A549 (cell line): Measurements from ENCODE around the gene CDR2. TPM values are rescaled to one million over a fixed set of nuclear protein-coding genes. Genes with fewer than 3 reads are reported as not detected.

Source experiments
- ATAC-seq, 2 experiments: fragments of 200-7000 bp in 1 of 2; fragments of >200 bp in 1 of 2; cut with Nextera tagmentation in 1 of 2; cut with Tn5 transposase in 1 of 2; 3 replicates each; pipeline versions ENCODE4 v1.8.0 to v1.9.1; 2018 to 2020; ENCODE audit warnings: mild to moderate bottlenecking in 1 of 2, moderate library complexity in 1 of 2
- CTCF ChIA-PET: fragments of 300-600 bp; sonication (Branson Sonifier 250); formaldehyde crosslinking; extraction: SDS; loops from one replicate; lab custom pipeline; 2021; ENCODE audit warnings: antibody characterized with exemption, inconsistent platforms; lab: Yijun Ruan, JAX
- POLR2A ChIA-PET: fragments of 350-600 bp; formaldehyde crosslinking; extraction: SDS; loops from one replicate; lab custom pipeline; 2021; ENCODE audit warnings: antibody characterized with exemption, inconsistent platforms; lab: Yijun Ruan, JAX
- DNase-seq, 2 experiments: peaks; one replicate each; pipeline versions ENCODE4 v3.0.0 to v3.0.0-alpha.2; 2011 to 2016; ENCODE audit warnings: low read depth in 1 of 2, low spot score in 1 of 2
- FAIRE-seq: peaks from 2 replicates; lab custom pipeline; 2011; peaks lifted over from hg19 to GRCh38; lab: Jason Lieb, UNC
- H3K27ac ChIP-seq, 2 experiments: fragments of >200 bp; sonication (Bioruptor Twin); formaldehyde crosslinking; 3 replicates each; pipeline ENCODE4 v1.5.1; 2016 to 2017
- H3K4me1 ChIP-seq: fragments of >200 bp; sonication (Bioruptor Twin); formaldehyde crosslinking; 3 replicates; pipeline ENCODE4 v1.6.1; 2016
- H3K4me2 ChIP-seq: fragments of >200 bp; sonication (Bioruptor Twin); formaldehyde crosslinking; 3 replicates; pipeline ENCODE4 v1.6.1; 2016
- H3K4me3 ChIP-seq: fragments of >200 bp; sonication (Bioruptor Twin); formaldehyde crosslinking; 3 replicates; pipeline ENCODE4 v1.5.1; 2016
- H3K9me3 ChIP-seq: fragments of >200 bp; sonication (Bioruptor Twin); formaldehyde crosslinking; 3 replicates; pipeline ENCODE4 v1.6.1; 2016
- EHF ChIP-seq: fragments of 250-450 bp; sonication (Bioruptor Pico); IDR thresholded peaks from 2 replicates; pipeline ENCODE4 v1.5.0; 2020; ENCODE audit warnings: mild to moderate bottlenecking
- EHMT2 ChIP-seq: fragments of 200-600 bp; sonication (generic); IDR thresholded peaks from 2 replicates; pipeline ENCODE4 v1.6.1; 2016; ENCODE audit warnings: antibody characterized with exemption, low read depth, mild to moderate bottlenecking, moderate library complexity
- ESRRA ChIP-seq: fragments of 150-350 bp; IDR thresholded peaks from 2 replicates; pipeline ENCODE4 v1.6.1; 2014; ENCODE audit warnings: mild to moderate bottlenecking, low read length, borderline replicate concordance
- FOSB ChIP-seq: fragments of 250-450 bp; sonication (Bioruptor Pico); IDR thresholded peaks from 2 replicates; pipeline ENCODE4 v1.5.0; 2020; ENCODE audit warnings: mild to moderate bottlenecking, moderate library complexity
- FOXS1 ChIP-seq: fragments of 250-450 bp; sonication (Bioruptor Pico); IDR thresholded peaks from 2 replicates; pipeline ENCODE4 v1.5.0; 2020; ENCODE audit warnings: mild to moderate bottlenecking, moderate library complexity
- GATA3 ChIP-seq: IDR thresholded peaks from 2 replicates; pipeline ENCODE4 v1.6.1; 2012; ENCODE audit warnings: borderline replicate concordance
- HDAC2 ChIP-seq: fragments of 200-600 bp; sonication (generic); IDR thresholded peaks from 2 replicates; pipeline ENCODE4 v1.6.1; 2016
- HOXB5 ChIP-seq: fragments of 250-450 bp; sonication (Bioruptor Pico); IDR thresholded peaks from 2 replicates; pipeline ENCODE4 v1.5.0; 2020; ENCODE audit warnings: mild to moderate bottlenecking, moderate library complexity
- JUNB ChIP-seq: fragments of >200 bp; sonication (Bioruptor Twin); formaldehyde crosslinking; IDR thresholded peaks from 2 replicates; pipeline ENCODE4 v1.6.1; 2016
- KDM1A ChIP-seq: fragments of 200-600 bp; sonication (generic); IDR thresholded peaks from 2 replicates; pipeline ENCODE4 v1.6.1; 2016; ENCODE audit warnings: low read depth, mild to moderate bottlenecking
- NPAS2 ChIP-seq: fragments of 250-450 bp; sonication (Bioruptor Pico); IDR thresholded peaks from 2 replicates; pipeline ENCODE4 v1.8.0; 2022; ENCODE audit warnings: mild to moderate bottlenecking, moderate library complexity, borderline replicate concordance
- POLR2AphosphoS2 ChIP-seq: conservative IDR thresholded peaks from 2 replicates; pipeline ENCODE4 v1.6.1; 2012; ENCODE audit warnings: low read length, improper control_type of control experiment, inconsistent platforms
- RCOR1 ChIP-seq: fragments of 150-350 bp; IDR thresholded peaks from 2 replicates; pipeline ENCODE4 v1.6.1; 2014; ENCODE audit warnings: antibody characterized with exemption, low read length, low read depth
- RFX5 ChIP-seq: fragments of 450-650 bp; IDR thresholded peaks from 2 replicates; pipeline ENCODE4 v1.7.1; 2014; ENCODE audit warnings: antibody characterized with exemption, mild to moderate bottlenecking, moderate library complexity
- TP53 ChIP-seq: fragments of 250-450 bp; sonication (Bioruptor Pico); IDR thresholded peaks from 2 replicates; pipeline ENCODE4 v1.5.0; 2021; ENCODE audit warnings: mild to moderate bottlenecking, moderate library complexity
- ZFP36 ChIP-seq: fragments of 450-650 bp; IDR thresholded peaks from 2 replicates; pipeline ENCODE4 v1.6.1; 2014; ENCODE audit warnings: borderline replicate concordance; ENCODE audit not compliant: partially characterized antibody
- ZSCAN20 ChIP-seq: fragments of 250-450 bp; sonication (Bioruptor Pico); IDR thresholded peaks from 2 replicates; pipeline ENCODE4 v1.8.0; 2022; ENCODE audit warnings: mild to moderate bottlenecking, moderate library complexity
- WGBS: methylation state at CpG from one replicate; pipeline ENCODE4 v1.1.6; 2017; ENCODE audit errors: missing lambda C conversion rate; 5-methylcytosine and 5-hydroxymethylcytosine counted together
- polyA plus RNA-seq, 4 experiments: library from polyadenylated mRNA; depleted of rRNA in 3 of 4; stranded (reverse); fragments of >200 nt; fragmentation: RNase III in 1 of 4; extraction: RNeasy Plus Mini Kit Qiagen cat#74134 plus additional on column Dnase treatment in 1 of 4; gene quantifications; 2 replicates in 3 of 4; 3 replicates in 1 of 4; pipeline ENCODE4 v1.2.3, GENCODE V29; 2011 to 2017
- TF ChIP-seq, protein P1 (sequence below): fragments of 150-350 bp; IDR thresholded peaks from 2 replicates; pipeline ENCODE4 v1.6.1; 2014; ENCODE audit warnings: low read depth, mild to moderate bottlenecking, low read length
- TF ChIP-seq, protein P2 (sequence below): IDR thresholded peaks from 2 replicates; pipeline ENCODE4 v1.6.1; 2012
- TF ChIP-seq, protein P3 (sequence below): IDR thresholded peaks from 2 replicates; pipeline ENCODE4 v1.6.1; 2012
- TF ChIP-seq, protein P4 (sequence below): fragments of >200 bp; sonication (Bioruptor Twin); formaldehyde crosslinking; IDR thresholded peaks from 2 replicates; pipeline ENCODE4 v1.6.1; 2016

The CDR2 gene
- polyA plus RNA-seq, 2 of the 4 experiments (the other 2 are of a cell fraction) = 29.3 to 44.3 TPM

DNA sequence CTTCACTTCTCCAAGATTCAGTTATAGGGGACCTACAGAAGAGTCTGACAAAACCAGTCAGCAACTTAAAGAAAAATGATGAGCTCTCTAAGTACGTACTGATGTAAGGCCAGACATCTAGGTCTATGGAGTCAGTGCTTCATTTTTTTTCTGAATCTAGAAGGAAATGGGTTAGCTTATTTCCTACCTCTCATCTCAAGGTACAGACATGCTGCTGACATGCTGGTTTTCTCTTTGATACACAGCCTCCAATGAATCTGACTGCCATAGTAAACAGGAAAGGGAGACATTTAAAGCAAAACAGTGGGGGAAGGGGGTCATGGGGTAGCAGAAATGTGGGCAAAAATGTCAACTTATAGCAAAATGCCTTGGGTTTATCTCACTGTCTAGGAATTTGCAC lies 16.4 kb downstream of the CDR2 start:
- FAIRE-seq (no peak), DNase-seq (no peak), ATAC-seq (no peak)
- ChIA-PET CTCF (interaction anchor here (0.6 to 2.0 kb wide), 5 partner anchors 9 to 1202 kb away, joined by 3 to 5 read pairs (median 4); no protein-coding TSS in a partner anchor), POLR2A (no interaction called here)
- 97% methylated on average over 1 of the region's 1 CpG for WGBS
- Histone ChIP-seq H3K27ac (peak overlapping the region in 1 of 2 experiments; percentile 29; a peak in 2 of 6 replicates), H3K4me1 (peaks cover 43% of the 10 kb centered on the region), H3K4me3 (no peak overlapping the region), H3K9me3 (no peaks in the 10 kb centered on the region), H3K4me2 (no peak overlapping the region)
- TF ChIP-seq ESRRA = no peak
- TF ChIP-seq FOXS1 (CRISPR knock-in tag) = no peak
- TF ChIP-seq EHMT2 = no peak
- TF ChIP-seq TP53 (CRISPR knock-in tag) = no peak
- no peak for TF ChIP-seq JUNB
- no peak for TF ChIP-seq GATA3
- TF ChIP-seq, protein P1, sequence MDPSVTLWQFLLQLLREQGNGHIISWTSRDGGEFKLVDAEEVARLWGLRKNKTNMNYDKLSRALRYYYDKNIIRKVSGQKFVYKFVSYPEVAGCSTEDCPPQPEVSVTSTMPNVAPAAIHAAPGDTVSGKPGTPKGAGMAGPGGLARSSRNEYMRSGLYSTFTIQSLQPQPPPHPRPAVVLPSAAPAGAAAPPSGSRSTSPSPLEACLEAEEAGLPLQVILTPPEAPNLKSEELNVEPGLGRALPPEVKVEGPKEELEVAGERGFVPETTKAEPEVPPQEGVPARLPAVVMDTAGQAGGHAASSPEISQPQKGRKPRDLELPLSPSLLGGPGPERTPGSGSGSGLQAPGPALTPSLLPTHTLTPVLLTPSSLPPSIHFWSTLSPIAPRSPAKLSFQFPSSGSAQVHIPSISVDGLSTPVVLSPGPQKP = no peak
- no peak for TF ChIP-seq ZFP36
- TF ChIP-seq RFX5 = no peak
- TF ChIP-seq, protein P2, sequence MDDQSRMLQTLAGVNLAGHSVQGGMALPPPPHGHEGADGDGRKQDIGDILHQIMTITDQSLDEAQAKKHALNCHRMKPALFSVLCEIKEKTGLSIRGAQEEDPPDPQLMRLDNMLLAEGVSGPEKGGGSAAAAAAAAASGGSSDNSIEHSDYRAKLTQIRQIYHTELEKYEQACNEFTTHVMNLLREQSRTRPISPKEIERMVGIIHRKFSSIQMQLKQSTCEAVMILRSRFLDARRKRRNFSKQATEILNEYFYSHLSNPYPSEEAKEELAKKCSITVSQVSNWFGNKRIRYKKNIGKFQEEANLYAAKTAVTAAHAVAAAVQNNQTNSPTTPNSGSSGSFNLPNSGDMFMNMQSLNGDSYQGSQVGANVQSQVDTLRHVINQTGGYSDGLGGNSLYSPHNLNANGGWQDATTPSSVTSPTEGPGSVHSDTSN = no peak

DNA sequence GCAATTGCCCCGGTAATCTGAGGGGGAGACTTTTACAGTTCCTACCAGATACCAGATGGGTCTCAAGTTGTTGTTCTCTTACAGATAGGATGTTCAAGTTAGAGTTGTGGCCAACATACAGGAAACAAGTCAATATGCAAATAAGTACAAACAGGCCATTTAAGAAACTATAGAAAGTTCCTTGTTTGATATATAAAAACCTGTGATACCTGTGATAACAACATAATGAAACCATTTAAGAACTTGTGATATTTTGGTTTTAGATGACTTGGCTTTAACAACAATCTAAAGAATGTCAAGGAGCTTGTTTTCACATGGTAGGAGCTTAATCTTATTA lies 16.8 kb downstream of the CDR2 start:
- Histone ChIP-seq H3K27ac (peak overlapping the region in 1 of 2 experiments; percentile 8; a peak in 1 of 6 replicates), H3K4me2 (no peak overlapping the region), H3K4me1 (peaks cover 47% of the 10 kb centered on the region), H3K9me3 (no peaks in the 10 kb centered on the region)
- 96% methylated on average over 1 of the region's 1 CpG for WGBS
- CTCF ChIA-PET = interaction anchor here (0.6 to 2.0 kb wide), 6 partner anchors 8 to 1201 kb away, joined by 3 to 5 read pairs (median 4); no protein-coding TSS in a partner anchor
- no peak for DNase-seq
- POLR2A ChIA-PET = interaction anchor here (0.8 kb wide), 1 partner anchor 51 kb away, joined by 7 read pairs; no protein-coding TSS in a partner anchor
- FAIRE-seq = no peak
- TF ChIP-seq GATA3 (no peak), ZFP36 (no peak)
- TF ChIP-seq, all 56 proteins: peak for 0
- no peak overlapping the region for H3K4me3 ChIP-seq
- ATAC-seq = no peak

DNA sequence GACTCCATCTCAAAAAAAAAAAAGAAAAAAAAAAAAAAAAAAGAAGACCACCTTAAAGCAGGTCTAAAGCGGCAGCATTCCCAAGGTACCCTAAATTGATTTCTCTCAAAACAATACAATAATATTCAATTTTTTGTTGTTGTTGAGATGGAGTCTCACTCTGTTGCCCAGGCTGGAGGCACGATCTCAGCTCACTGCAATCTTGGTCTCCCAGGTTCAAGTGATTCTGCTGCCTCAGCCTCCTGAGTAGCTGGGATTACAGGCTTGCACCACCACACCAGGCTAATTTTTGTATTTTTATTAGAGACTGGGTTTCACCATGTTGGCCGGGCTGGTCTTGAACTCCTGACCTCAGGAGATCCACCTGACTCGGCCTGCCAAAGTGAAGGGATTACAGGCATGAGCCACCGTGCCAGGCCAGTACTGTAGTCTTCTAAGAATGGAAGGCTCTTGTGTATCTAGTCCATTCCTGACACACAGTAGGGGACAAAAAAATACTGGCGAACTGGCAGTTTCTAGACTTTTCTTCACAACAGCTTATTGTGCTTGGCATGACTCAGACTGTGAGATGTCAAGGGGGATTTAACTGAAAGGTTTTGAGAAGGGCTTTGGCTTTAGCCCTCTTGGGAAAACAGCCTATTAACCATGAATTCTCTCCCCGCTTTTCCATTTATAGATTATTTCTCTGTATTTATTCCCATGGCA lies 17.3 kb downstream of the CDR2 start:
- ATAC-seq (no peak), DNase-seq (no peak), FAIRE-seq (no peak)
- ChIA-PET POLR2A (interaction anchor here (0.8 kb wide), 1 partner anchor 51 kb away, joined by 7 read pairs; no protein-coding TSS in a partner anchor), CTCF (interaction anchor here (0.6 to 2.0 kb wide), 4 partner anchors 38 to 1201 kb away, joined by 3 to 5 read pairs (median 4); no protein-coding TSS in a partner anchor)
- peak overlapping the region in 1 of 2 experiments; percentile 8; a peak in 1 of 6 replicates for H3K27ac ChIP-seq
- no peak overlapping the region for H3K4me3 ChIP-seq
- no peaks in the 10 kb centered on the region for H3K9me3 ChIP-seq
- no peak overlapping the region for H3K4me2 ChIP-seq
- TF ChIP-seq, protein P3, sequence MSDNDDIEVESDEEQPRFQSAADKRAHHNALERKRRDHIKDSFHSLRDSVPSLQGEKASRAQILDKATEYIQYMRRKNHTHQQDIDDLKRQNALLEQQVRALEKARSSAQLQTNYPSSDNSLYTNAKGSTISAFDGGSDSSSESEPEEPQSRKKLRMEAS = no peak
- TF ChIP-seq, protein P2 = no peak
- no peak for TF ChIP-seq HOXB5 (CRISPR knock-in tag)
- TF ChIP-seq TP53 (CRISPR knock-in tag) = no peak
- TF ChIP-seq, protein P4, sequence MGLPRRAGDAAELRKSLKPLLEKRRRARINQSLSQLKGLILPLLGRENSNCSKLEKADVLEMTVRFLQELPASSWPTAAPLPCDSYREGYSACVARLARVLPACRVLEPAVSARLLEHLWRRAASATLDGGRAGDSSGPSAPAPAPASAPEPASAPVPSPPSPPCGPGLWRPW = no peak
- TF ChIP-seq RCOR1 = no peak
- no peak for TF ChIP-seq EHF (CRISPR knock-in tag)
- no peak for TF ChIP-seq ZSCAN20 (CRISPR knock-in tag)
- TF ChIP-seq NPAS2 = no peak
- no peak for TF ChIP-seq KDM1A
- TF ChIP-seq FOSB (CRISPR knock-in tag) = no peak
- TF ChIP-seq HDAC2 = no peak
- TF ChIP-seq POLR2AphosphoS2 = no peak
- TF ChIP-seq, all 56 proteins: peak for 0
- 98% methylated on average over 7 of the region's 7 CpGs for WGBS
- H3K4me1 ChIP-seq = peaks cover 52% of the 10 kb centered on the region
